ENCODE measurements around the gene ZNF341. TPM values are rescaled to one million over a fixed set of nuclear protein-coding genes. Genes with fewer than 3 reads are reported as not detected.

The ZNF341 gene
- total RNA-seq, 1 donor from 2014 or later = 1.8 TPM

DNA sequence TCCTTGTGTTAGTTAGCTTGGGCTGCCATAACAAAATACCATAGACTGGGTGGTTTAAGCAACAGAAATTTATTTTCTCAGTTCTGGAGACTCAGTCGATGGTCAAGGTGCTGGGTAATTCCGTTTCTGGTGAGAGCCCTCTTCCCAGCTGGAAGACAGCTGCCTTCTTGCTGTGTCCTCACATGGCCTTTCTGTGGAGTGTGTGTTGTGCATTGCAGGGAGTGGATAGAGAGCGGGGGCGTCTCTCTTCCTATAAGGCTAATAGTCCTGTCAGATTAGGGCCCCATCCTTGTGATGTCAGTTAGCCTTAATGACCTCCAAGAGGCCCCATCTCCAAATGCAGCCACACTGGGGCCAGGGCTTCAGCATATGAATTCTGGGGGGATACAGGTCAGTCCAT, 98.6 kb downstream of the ZNF341 start:
- H3K27ac ChIP-seq (replicated peaks) = peak overlapping the region; percentile 46
- TF ChIP-seq, protein P1, sequence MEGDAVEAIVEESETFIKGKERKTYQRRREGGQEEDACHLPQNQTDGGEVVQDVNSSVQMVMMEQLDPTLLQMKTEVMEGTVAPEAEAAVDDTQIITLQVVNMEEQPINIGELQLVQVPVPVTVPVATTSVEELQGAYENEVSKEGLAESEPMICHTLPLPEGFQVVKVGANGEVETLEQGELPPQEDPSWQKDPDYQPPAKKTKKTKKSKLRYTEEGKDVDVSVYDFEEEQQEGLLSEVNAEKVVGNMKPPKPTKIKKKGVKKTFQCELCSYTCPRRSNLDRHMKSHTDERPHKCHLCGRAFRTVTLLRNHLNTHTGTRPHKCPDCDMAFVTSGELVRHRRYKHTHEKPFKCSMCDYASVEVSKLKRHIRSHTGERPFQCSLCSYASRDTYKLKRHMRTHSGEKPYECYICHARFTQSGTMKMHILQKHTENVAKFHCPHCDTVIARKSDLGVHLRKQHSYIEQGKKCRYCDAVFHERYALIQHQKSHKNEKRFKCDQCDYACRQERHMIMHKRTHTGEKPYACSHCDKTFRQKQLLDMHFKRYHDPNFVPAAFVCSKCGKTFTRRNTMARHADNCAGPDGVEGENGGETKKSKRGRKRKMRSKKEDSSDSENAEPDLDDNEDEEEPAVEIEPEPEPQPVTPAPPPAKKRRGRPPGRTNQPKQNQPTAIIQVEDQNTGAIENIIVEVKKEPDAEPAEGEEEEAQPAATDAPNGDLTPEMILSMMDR (IDR thresholded peaks at IDR 0.05; ENCODE audit: borderline replicate concordance) = no peak
- DNase-seq = no peak

DNA sequence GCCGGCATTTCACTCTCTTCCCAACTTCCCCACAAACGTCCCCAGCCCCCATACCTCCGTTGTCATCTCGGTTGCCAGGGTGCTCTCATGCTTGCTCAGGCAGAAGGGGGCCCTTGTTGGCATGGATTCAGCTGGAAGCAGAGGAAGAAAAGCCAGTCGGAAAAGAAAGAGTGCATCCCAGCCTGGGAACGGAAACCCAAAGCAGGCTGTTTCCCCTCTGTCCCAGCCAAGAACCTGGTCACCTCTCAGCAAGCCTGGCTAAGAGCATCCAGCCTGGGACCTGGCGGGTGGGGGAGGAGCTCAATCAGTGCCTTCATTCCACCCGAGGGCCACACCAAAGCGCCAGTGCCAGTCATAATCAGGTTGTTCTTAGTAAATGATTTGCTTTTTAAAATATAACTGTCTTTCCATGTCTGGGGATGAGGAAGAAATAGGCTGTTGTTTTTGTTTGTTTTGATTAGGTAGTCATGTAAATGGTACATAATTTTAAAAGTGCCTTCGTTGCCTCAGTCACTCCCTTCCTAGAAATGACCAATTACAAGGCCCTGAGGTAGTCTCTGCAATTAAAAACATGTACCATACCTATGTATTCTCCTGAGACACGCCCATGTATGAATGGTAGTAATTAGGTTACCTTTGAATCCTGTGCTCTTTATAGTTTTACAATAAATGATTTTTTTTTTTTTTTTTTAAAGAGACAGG, 100.5 kb downstream of the ZNF341 start:
- no peaks in the 10 kb centered on the region for H3K9me3 ChIP-seq (replicated peaks)
- no peak for DNase-seq
- TF ChIP-seq, protein P1 (IDR thresholded peaks at IDR 0.05; ENCODE audit: borderline replicate concordance) = no peak
- peaks cover 4% of the 10 kb centered on the region for H3K36me3 ChIP-seq
- no peaks in the 10 kb centered on the region for H3K27me3 ChIP-seq (ENCODE audit: low read depth)
- no peak overlapping the region for H3K4me3 ChIP-seq
- peaks cover 96% of the 10 kb centered on the region for H3K4me1 ChIP-seq
- intact Hi-C loops (cut with micrococcal nuclease) = no loop called here
- H3K27ac ChIP-seq (replicated peaks) = peak overlapping the region; percentile 53

More for the DNA sequence above, 98.6 kb downstream of the ZNF341 start:
- H3K27me3 ChIP-seq (ENCODE audit: low read depth) = no peaks in the 10 kb centered on the region
- no peaks in the 10 kb centered on the region for H3K9me3 ChIP-seq (replicated peaks)
- H3K36me3 ChIP-seq = peaks cover 4% of the 10 kb centered on the region
- no peak overlapping the region for H3K4me3 ChIP-seq
- intact Hi-C loops (cut with micrococcal nuclease) = no loop called here
- H3K4me1 ChIP-seq = peaks cover 96% of the 10 kb centered on the region

DNA sequence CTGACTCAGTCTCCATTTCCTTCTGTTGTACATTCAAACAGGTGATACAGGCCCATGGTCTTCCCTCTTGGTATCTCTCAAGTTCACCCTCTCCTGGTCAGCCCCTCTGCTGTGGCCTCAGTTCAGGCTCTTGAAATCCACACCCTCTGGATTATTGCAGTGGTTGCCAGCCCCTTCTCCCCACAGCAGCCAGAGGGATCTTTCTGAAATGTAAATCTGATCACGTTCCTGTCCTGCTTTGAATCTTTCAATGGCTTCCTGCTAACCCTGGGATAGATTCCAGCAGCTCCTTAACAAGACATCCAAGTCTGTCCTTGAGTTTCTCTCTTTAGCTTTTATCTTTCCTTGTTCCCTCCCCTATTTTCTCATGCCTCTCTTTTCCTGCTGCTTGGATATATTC, 101.5 kb downstream of the ZNF341 start:
- intact Hi-C loops (cut with micrococcal nuclease) = no loop called here
- no peak for DNase-seq
- peaks cover 4% of the 10 kb centered on the region for H3K36me3 ChIP-seq
- H3K4me1 ChIP-seq = peaks cover 96% of the 10 kb centered on the region
- H3K4me3 ChIP-seq = no peak overlapping the region
- TF ChIP-seq, protein P1 (IDR thresholded peaks at IDR 0.05; ENCODE audit: borderline replicate concordance) = no peak
- H3K27me3 ChIP-seq (ENCODE audit: low read depth) = no peaks in the 10 kb centered on the region
- H3K27ac ChIP-seq (replicated peaks) = peak overlapping the region; percentile 54
- H3K9me3 ChIP-seq (replicated peaks) = no peaks in the 10 kb centered on the region

DNA sequence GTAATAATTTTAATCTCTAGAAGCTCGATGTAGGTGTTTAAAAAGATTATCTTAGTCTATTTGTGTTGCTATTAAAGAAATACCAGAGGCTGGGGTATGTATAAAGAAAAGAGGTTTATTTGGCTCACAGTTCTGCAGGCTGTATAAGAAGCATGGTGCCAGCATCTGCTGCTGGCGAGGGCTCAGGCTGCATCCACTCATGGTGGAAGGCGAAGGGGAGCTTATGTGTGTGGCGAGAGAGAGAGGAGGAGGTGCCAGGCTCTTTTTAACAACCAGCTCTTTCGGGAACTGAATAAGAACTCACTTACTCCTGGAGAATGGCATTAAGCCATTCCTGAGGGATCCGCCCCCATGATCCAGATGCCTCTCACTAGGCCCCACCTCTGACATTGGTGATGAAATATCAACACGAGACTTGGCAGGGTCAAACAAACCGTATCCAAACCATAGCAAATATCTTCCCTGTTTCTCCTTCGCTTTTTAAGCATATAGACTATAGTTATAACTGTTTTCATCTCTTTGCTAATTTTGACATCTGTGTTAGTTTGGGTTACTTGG, 103.9 kb downstream of the ZNF341 start:
- TF ChIP-seq, protein P1 (IDR thresholded peaks at IDR 0.05; ENCODE audit: borderline replicate concordance) = no peak
- Histone ChIP-seq H3K4me1 (peaks cover 96% of the 10 kb centered on the region), H3K9me3 (replicated peaks) (no peaks in the 10 kb centered on the region), H3K27ac (replicated peaks) (no peak overlapping the region), H3K27me3 (ENCODE audit: low read depth) (no peaks in the 10 kb centered on the region), H3K4me3 (no peak overlapping the region), H3K36me3 (peaks cover 4% of the 10 kb centered on the region)
- intact Hi-C loops (cut with micrococcal nuclease) = no loop called here
- DNase-seq = no peak

DNA sequence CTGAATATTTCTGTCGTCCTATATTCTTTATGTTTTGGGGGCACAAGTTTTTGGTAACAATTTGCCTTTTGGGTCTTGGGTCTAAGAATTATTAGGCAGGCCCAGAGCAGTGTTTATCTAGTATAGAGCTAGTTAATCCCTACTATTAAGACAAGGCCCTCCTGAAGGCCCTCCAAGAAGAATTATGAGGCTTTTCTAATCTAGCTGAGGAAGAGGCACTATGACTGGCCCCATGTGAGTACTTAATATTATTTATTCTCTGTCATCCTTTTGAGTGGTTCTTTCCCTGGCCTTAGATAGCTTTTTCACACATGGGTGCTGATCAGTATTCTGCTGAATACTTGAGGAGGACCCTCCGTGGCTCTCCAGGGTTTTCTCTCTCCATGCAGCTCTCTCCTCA, 104.5 kb downstream of the ZNF341 start:
- intact Hi-C loops (cut with micrococcal nuclease) = no loop called here
- no peak for DNase-seq
- peaks cover 96% of the 10 kb centered on the region for H3K4me1 ChIP-seq

More for the DNA sequence above, 104.5 kb downstream of the ZNF341 start:
- TF ChIP-seq, protein P1 (IDR thresholded peaks at IDR 0.05; ENCODE audit: borderline replicate concordance) = no peak
- Histone ChIP-seq H3K27ac (replicated peaks) (no peak overlapping the region), H3K27me3 (ENCODE audit: low read depth) (no peaks in the 10 kb centered on the region), H3K9me3 (replicated peaks) (no peaks in the 10 kb centered on the region), H3K36me3 (peaks cover 4% of the 10 kb centered on the region), H3K4me3 (no peak overlapping the region)
